Suprapubic skin (tissue), 4 donors: ENCODE measurements around the gene RIPOR3. TPM values are rescaled to one million over a fixed set of nuclear protein-coding genes. Genes with fewer than 3 reads are reported as not detected.

Source experiments
- DNase-seq, 2 donors: peaks; one replicate each; pipeline ENCODE4 v3.0.0-alpha.2; 2019; ENCODE audit warnings: low spot score in 2 of 2
- H3K27ac ChIP-seq: fragments of 200-600 bp; sonication (generic); one replicate; pipeline ENCODE4 v1.5.1; 2019
- H3K27me3 ChIP-seq: fragments of 200-600 bp; sonication (generic); one replicate; pipeline ENCODE4 v1.5.1; 2019
- H3K36me3 ChIP-seq: fragments of 200-600 bp; sonication (generic); one replicate; pipeline ENCODE4 v1.5.1; 2019
- H3K4me1 ChIP-seq: fragments of 200-600 bp; sonication (generic); one replicate; pipeline ENCODE4 v1.5.1; 2019
- H3K4me3 ChIP-seq: fragments of 200-600 bp; sonication (generic); one replicate; pipeline ENCODE4 v1.5.1; 2019; ENCODE audit warnings: mild to moderate bottlenecking
- H3K9me3 ChIP-seq: fragments of 200-600 bp; sonication (generic); one replicate; pipeline ENCODE4 v1.5.1; 2019
- EP300 ChIP-seq: sonication (generic); formaldehyde crosslinking; IDR thresholded peaks from one replicate; pipeline ENCODE4 v1.6.1; 2017; ENCODE audit warnings: antibody characterized with exemption
- POLR2A ChIP-seq, 2 donors: fragments of 450-650 bp; IDR thresholded peaks; one replicate each; pipeline ENCODE4 v1.6.1; 2017; ENCODE audit warnings: antibody characterized with exemption in 2 of 2, mild to moderate bottlenecking in 2 of 2, moderate library complexity in 2 of 2
- POLR2AphosphoS5 ChIP-seq, 3 donors: sonication (generic); formaldehyde crosslinking; IDR thresholded peaks; one replicate each; pipeline ENCODE4 v1.6.1; 2017; ENCODE audit warnings: antibody characterized with exemption in 3 of 3
- WGBS: methylation state at CpG from one replicate; pipeline ENCODE4 v1.1.5; 2018; 5-methylcytosine and 5-hydroxymethylcytosine counted together
- total RNA-seq, 4 donors: library from RNA; depleted of rRNA; stranded (reverse); fragments of >200 nt; gene quantifications; one replicate each; pipeline ENCODE4 v1.1.0, GENCODE V29; 2016
- TF ChIP-seq, protein P1 (sequence below), 2 donors: fragments of 200-600 bp in 1 of 2; fragments of 450-650 bp in 1 of 2; sonication (generic) in 1 of 2; IDR thresholded peaks; one replicate each; pipeline ENCODE4 v1.5.1; 2016 to 2019; ENCODE audit warnings: antibody characterized with exemption in 2 of 2, mild to moderate bottlenecking in 1 of 2, moderate library complexity in 1 of 2

The RIPOR3 gene
- total RNA-seq, 4 donors from 2014 or later: 3.3 to 10.1 (median 5.3) TPM

DNA sequence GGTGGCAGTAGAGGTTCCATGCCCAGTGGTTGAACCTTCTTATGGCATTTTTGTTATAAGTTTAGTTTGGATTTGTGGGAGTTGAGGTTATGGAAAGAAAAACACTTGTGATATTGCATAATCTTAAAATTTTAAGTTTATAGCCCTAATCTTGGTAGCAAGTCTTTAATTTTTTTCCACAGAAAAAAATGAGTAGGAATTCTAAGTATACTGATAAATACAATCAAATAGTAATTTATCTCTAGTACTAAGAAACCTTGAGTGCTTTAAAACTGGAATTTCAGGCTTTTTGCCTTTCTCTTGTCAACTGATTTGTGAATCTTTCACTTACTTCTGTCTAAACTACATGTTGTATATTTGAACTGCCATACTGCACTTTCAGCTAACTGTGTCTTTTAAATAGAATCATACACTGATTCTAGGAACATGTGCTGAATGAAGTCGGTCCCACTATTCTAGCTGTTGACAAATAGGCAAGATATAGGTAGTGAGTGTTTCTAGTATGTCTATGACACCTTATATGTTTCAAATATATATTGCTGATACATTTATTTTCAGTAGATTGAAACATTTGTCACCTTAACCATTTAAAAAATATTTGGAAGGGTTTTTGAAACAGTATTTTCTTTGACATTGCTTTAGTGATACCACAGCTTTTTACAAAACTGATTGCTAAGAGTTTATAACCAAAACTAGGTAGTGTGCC lies 42.5 kb upstream of the RIPOR3 start:
- Histone ChIP-seq H3K36me3 (no peaks in the 10 kb centered on the region), H3K9me3 (no peaks in the 10 kb centered on the region), H3K27ac (no peak overlapping the region), H3K4me1 (peaks cover 35% of the 10 kb centered on the region), H3K27me3 (no peaks in the 10 kb centered on the region), H3K4me3 (no peak overlapping the region)
- WGBS: 64% methylated on average over 1 of the region's 1 CpG
- no peak for DNase-seq
- no peak for TF ChIP-seq POLR2AphosphoS5 (IDR thresholded peaks at IDR 0.05)
- TF ChIP-seq EP300: no peak

DNA sequence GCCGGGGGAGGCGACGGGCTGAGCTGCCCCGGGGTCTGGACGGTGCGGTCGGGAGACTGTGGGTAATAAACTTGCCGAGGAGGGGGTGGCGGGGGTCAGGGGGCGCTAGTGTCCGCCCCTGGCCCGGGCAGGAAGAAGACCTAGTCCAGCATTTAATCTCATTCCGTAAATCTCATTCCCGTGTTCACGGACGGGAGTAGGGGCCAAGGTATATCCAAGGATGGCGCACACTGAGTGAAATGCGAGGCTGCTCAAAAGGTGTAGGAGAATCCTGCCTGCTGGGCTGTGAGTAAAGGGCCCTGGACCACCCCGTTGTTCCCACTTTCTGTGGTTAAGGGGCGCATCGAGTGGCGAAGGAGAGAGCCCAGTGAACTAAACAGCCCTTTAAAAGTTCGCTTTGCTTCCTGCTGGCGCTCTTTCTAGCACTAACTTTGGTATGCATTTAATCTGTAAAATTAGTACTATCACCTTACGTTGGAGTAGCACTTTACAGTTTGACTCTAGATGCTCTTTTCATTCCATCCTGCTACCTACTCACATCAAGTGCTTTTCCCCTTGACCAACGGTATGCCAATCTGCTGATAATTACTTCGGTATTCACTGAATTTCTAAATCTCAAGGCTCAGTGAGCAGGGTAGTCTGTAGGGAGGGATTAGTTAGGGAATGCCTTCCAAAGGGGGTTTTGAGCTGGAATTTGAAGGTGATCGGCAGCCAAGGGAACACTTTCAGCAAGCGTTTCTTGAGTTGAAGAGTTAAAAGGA lies 40.8 kb upstream of the RIPOR3 start:
- WGBS: 21% methylated on average over 20 of the region's 29 CpGs
- Histone ChIP-seq H3K27me3 (no peaks in the 10 kb centered on the region), H3K9me3 (no peaks in the 10 kb centered on the region), H3K36me3 (no peaks in the 10 kb centered on the region), H3K4me1 (peaks cover 37% of the 10 kb centered on the region), H3K27ac (peak overlapping the region; percentile 87), H3K4me3 (peak overlapping the region; percentile 94)
- DNase-seq: no peak
- no peak for TF ChIP-seq EP300
- TF ChIP-seq POLR2AphosphoS5 (IDR thresholded peaks at IDR 0.05): no peak
- TF ChIP-seq, protein P1, sequence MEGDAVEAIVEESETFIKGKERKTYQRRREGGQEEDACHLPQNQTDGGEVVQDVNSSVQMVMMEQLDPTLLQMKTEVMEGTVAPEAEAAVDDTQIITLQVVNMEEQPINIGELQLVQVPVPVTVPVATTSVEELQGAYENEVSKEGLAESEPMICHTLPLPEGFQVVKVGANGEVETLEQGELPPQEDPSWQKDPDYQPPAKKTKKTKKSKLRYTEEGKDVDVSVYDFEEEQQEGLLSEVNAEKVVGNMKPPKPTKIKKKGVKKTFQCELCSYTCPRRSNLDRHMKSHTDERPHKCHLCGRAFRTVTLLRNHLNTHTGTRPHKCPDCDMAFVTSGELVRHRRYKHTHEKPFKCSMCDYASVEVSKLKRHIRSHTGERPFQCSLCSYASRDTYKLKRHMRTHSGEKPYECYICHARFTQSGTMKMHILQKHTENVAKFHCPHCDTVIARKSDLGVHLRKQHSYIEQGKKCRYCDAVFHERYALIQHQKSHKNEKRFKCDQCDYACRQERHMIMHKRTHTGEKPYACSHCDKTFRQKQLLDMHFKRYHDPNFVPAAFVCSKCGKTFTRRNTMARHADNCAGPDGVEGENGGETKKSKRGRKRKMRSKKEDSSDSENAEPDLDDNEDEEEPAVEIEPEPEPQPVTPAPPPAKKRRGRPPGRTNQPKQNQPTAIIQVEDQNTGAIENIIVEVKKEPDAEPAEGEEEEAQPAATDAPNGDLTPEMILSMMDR (IDR thresholded peaks at IDR 0.05): no peak
- no peak for TF ChIP-seq POLR2A (IDR thresholded peaks at IDR 0.05)

DNA sequence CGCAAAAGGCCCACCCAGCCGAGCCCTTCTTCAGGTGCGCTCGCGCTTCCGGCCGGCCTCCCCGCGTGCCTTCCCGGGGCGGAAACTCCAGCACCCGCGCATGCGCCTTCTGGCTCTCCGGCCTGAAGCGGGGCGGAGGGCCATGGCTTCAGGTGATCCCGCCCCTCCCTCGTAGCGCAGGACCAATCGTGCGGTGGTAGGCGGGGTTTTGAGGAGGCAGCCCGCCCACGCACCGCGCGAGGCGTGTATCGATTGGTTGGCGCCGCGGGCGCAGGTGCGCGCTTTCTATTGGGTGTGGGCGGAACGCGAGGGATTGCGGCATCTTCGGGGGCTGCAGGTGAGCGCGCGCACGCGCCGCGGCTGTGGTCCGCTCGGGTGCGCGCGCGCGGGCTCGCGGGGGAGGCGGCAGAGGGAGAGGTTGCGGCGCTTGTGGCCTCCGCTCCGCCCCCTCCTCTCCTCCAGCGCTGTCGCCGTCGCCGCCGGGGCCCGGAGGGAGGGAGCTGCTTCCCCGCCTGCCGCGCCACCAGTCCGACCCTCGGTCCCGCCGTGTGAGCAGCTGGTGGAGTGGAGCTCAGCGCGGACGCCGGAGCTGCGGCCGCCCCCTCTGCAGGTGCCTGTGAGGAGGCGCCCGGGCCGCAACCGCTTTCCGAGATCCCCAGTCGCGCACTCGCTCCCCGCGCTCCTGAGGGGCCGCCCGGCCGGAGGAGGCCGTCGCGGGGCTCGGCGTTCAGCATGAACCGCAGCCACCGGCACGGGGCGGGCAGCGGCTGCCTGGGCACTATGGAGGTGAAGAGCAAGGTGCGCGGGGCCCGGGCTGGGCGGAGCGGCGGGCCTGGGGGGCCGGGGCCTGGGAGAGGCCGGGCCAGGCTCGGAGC lies 40.0 kb upstream of the RIPOR3 start, which contains the start of gene PARD6B:
Gene PARD6B (plus strand): TSS at position 526 of the 875 bp plus-strand sequence. CDS start 207 bp downstream, at position 733.
- WGBS: 0% methylated on average over 21 of the region's 114 CpGs
- no peak for TF ChIP-seq POLR2AphosphoS5 (IDR thresholded peaks at IDR 0.05)
- TF ChIP-seq EP300: no peak
- TF ChIP-seq, protein P1 (IDR thresholded peaks at IDR 0.05): no peak
- peak in 1 of 2 donors; percentile 28 for TF ChIP-seq POLR2A (IDR thresholded peaks at IDR 0.05)
- peak within 1 kb of the TSS; percentile 94 for H3K4me3 ChIP-seq
- no peaks in the 10 kb centered on the region for H3K27me3 ChIP-seq
- DNase-seq: peak; percentile 97
- H3K27ac ChIP-seq: peak within 1 kb of the TSS; percentile 87
- H3K9me3 ChIP-seq: no peaks in the 10 kb centered on the region
- H3K4me1 ChIP-seq: peaks cover 37% of the 10 kb centered on the region
- no peaks in the 10 kb centered on the region for H3K36me3 ChIP-seq

DNA sequence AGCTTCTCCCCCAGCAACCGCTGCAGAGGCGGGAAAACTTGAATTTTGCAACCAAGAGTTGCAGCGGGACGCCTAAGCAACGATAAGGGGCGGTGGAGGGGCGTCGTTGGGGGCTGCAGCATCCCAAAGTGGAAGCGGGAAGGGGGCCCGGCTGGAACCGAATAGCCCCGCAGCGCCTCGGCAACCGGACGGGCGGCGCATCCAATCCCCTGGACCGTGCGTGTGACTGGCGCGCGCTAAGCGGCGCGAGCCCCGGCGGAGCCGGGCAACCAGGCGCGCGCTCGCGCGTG lies 39.4 kb upstream of the RIPOR3 start:
- Histone ChIP-seq H3K4me1 (peaks cover 37% of the 10 kb centered on the region), H3K27ac (peak overlapping the region; percentile 76), H3K4me3 (peak overlapping the region; percentile 94), H3K36me3 (no peaks in the 10 kb centered on the region), H3K27me3 (no peaks in the 10 kb centered on the region), H3K9me3 (no peaks in the 10 kb centered on the region)
- TF ChIP-seq POLR2A (IDR thresholded peaks at IDR 0.05) (no peak), POLR2AphosphoS5 (IDR thresholded peaks at IDR 0.05) (no peak), EP300 (no peak)
- TF ChIP-seq, protein P1 (IDR thresholded peaks at IDR 0.05): no peak
- no peak for DNase-seq
- WGBS: 3% methylated on average over 8 of the region's 35 CpGs

DNA sequence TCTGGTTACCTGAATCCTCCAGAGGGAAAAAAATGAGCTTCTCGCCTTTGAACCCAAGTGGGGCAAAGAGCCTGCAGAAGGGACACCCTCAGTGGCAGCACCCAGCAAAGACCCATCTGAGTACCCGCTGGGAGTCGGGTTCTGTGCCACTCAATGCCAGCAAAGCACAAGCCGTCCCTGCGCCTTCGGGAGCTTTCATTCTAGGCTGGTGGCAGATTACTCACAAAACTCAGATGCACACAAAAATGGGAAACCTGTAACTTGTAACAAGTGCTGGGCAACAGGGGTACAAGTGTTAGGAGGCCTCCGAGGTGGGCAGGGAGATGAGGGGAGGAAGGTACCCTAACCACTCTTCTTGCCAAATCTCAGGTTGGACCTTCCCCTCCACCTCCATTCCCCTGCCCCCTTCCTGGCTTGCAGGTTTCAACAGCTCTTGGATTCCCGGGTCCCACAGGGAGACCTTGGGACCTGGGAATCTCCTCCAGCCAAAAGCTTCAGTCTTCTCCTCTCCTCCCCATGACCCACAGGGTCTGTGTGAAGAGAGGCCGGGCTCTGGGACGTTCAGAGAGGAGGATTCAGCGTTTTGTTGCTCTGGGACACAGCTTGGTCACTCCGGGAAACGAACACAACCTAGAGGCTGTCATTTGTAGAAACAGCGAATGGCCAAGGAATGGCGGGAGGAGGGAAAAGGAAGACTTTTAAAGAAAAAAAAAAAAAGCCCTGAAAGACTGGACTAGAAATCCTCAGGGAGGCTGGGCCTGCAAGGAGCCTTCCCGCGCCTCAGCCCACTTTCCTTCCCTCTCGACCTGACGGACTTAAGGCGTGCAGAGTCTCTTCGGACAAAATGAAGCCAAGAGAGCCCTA lies 38.8 kb upstream of the RIPOR3 start:
- Histone ChIP-seq H3K36me3 (no peaks in the 10 kb centered on the region), H3K27me3 (no peaks in the 10 kb centered on the region), H3K4me3 (peak overlapping the region; percentile 94), H3K4me1 (peaks cover 40% of the 10 kb centered on the region), H3K27ac (peak overlapping the region; percentile 76), H3K9me3 (no peaks in the 10 kb centered on the region)
- no peak for TF ChIP-seq POLR2A (IDR thresholded peaks at IDR 0.05)
- no peak for TF ChIP-seq EP300
- TF ChIP-seq, protein P1 (IDR thresholded peaks at IDR 0.05): no peak
- DNase-seq: no peak
- WGBS: 32% methylated on average over 21 of the region's 21 CpGs
